Natural killer cell (primary cell): ENCODE data around the gene SLC35F3. TPM values are rescaled to one million over a fixed set of nuclear protein-coding genes. Genes with fewer than 3 reads are reported as not detected.
"Not testable (repeated sequence)": the region's sequence is repeated elsewhere in the genome, so short reads cannot be mapped to it uniquely, and the experiment has no call there.

Experiments used
- ATAC-seq, 3 donors: fragments of 150-1000 bp in 2 of 3; fragments of 200-7000 bp in 1 of 3; cut with Tn5 transposase; 1 replicate in 1 of 3; 2 replicates in 2 of 3; pipeline ENCODE4 v1.10.0; 2021; ENCODE audit warnings: mild to moderate bottlenecking in 2 of 3, moderate library complexity in 2 of 3
- DNase-seq, 2 donors: peaks; one replicate each; pipeline versions ENCODE4 v3.0.0 to v3.0.0-alpha.2; 2013 to 2021; ENCODE audit warnings: mixed read lengths in 1 of 2
- H3K27ac ChIP-seq: one replicate; pipeline ENCODE4 v1.5.1; 2013; ENCODE audit warnings: mild to moderate bottlenecking, low read length
- H3K27me3 ChIP-seq: one replicate; pipeline ENCODE4 v1.6.1; 2013; ENCODE audit warnings: low read length; ENCODE audit not compliant: control insufficient read depth, insufficient read depth
- H3K36me3 ChIP-seq: one replicate; pipeline ENCODE4 v1.6.1; 2013; ENCODE audit warnings: low read length; ENCODE audit not compliant: control insufficient read depth, insufficient read depth
- H3K4me1 ChIP-seq: one replicate; pipeline ENCODE4 v1.6.1; 2013; ENCODE audit warnings: low read length; ENCODE audit not compliant: control insufficient read depth, insufficient read depth
- H3K4me3 ChIP-seq: one replicate; pipeline ENCODE4 v1.5.1; 2013; ENCODE audit warnings: low read length
- H3K9me3 ChIP-seq: one replicate; pipeline ENCODE4 v1.6.1; 2013; ENCODE audit warnings: low read length; ENCODE audit not compliant: control insufficient read depth, insufficient read depth
- H3K27ac Mint-ChIP-seq, 2 donors: one replicate each; pipeline ENCODE4 v1.8.0; 2022; ENCODE audit warnings: mild to moderate bottlenecking in 2 of 2, mixed read lengths in 2 of 2, moderate library complexity in 1 of 2
- H3K27me3 Mint-ChIP-seq, 2 donors: one replicate each; pipeline ENCODE4 v1.8.0; 2022; ENCODE audit warnings: low read depth in 2 of 2, mixed read lengths in 2 of 2
- H3K36me3 Mint-ChIP-seq: one replicate; pipeline ENCODE4 v1.8.0; 2022; ENCODE audit warnings: mixed read lengths
- H3K4me1 Mint-ChIP-seq, 2 donors: one replicate each; pipeline ENCODE4 v1.8.0; 2022; ENCODE audit warnings: mixed read lengths in 2 of 2
- H3K4me3 Mint-ChIP-seq: one replicate; pipeline ENCODE4 v1.8.0; 2022; ENCODE audit warnings: mild to moderate bottlenecking, moderate library complexity, mixed read lengths
- H3K9me3 Mint-ChIP-seq, 2 donors: one replicate each; pipeline ENCODE4 v1.8.0; 2022; ENCODE audit warnings: mixed read lengths in 2 of 2
- CTCF ChIP-seq: fragments of 200-600 bp; IDR thresholded peaks from one replicate; pipeline ENCODE4 v1.8.0; 2022; ENCODE audit warnings: antibody characterized with exemption
- WGBS: methylation state at CpG from one replicate; pipeline ENCODE4 v1.1.7; 2013; ENCODE audit warnings: missing lambda C conversion rate; ENCODE audit not compliant: insufficient coverage; 5-methylcytosine and 5-hydroxymethylcytosine counted together
- intact Hi-C: fragments of 100-400 bp; cut with micrococcal nuclease; formaldehyde crosslinking; loops from one replicate; pipeline ENCODE4 v1.14.2; 2022
- total RNA-seq, 4 donors: library from RNA; stranded (reverse); fragments of 120-200 nt in 1 of 4; gene quantifications; one replicate each; pipeline versions ENCODE4 v1.2.3 to v1.2.4, GENCODE V29; 2013 to 2022

SLC35F3 gene
- total RNA-seq, 3 donors from 2014 or later (not counting 1 experiment from before 2014, with no cell fraction given), result not detected

DNA sequence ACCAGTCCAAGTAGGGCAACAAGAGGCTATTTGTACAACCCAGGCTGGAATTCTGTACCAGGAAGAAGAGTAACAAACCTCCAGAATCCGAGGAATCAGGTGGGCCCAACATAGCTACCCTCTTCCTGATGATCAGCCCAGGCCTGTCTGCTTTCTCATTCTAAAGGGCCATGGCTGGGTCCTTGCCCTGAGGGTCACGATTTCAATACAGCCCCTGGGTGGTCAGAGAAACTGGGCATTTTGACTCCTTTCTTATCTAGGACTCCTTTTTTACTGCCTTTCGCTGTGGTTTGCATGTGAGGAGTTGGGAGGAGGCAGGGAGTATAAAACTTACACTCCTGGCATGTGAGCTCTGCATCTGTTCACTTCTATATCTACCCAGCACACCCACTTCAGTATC, 303.9 kb downstream of the SLC35F3 start:
- ATAC-seq (no peak), DNase-seq (no peak)
- Histone ChIP-seq H3K4me3 (no peak overlapping the region), H3K27ac (no peak overlapping the region), H3K27me3 (no peaks in the 10 kb centered on the region), H3K9me3 (no peaks in the 10 kb centered on the region), H3K4me1 (peaks cover 5% of the 10 kb centered on the region), H3K36me3 (no peaks in the 10 kb centered on the region)
- H3K4me1 Mint-ChIP-seq, result peaks cover 0 to 4% of the 10 kb centered on the region in 2 donors
- H3K9me3 Mint-ChIP-seq, result no peaks in the 10 kb centered on the region
- H3K27ac Mint-ChIP-seq, result no peak overlapping the region
- intact Hi-C loops, result no loop called here
- H3K27me3 Mint-ChIP-seq, result peaks cover 17 to 42% of the 10 kb centered on the region in 2 donors
- no peak overlapping the region for H3K4me3 Mint-ChIP-seq
- 35% methylated on average over 2 of the region's 3 CpGs for WGBS
- H3K36me3 Mint-ChIP-seq, result no peaks in the 10 kb centered on the region
- no peak for TF ChIP-seq CTCF

- DNase-seq, result no peak
- peaks cover 1% of the 10 kb centered on the region for H3K27me3 ChIP-seq
- no peaks in the 10 kb centered on the region for H3K36me3 ChIP-seq
- intact Hi-C loops, result no loop called here
- peaks cover 10% of the 10 kb centered on the region for H3K4me1 ChIP-seq
- ATAC-seq, result no peak
- no peak for TF ChIP-seq CTCF
- H3K4me3 Mint-ChIP-seq, result no peak overlapping the region
- no peak overlapping the region for H3K27ac ChIP-seq
- no peaks in the 10 kb centered on the region for H3K9me3 Mint-ChIP-seq
- no peaks in the 10 kb centered on the region for H3K36me3 Mint-ChIP-seq
- WGBS, result 88% methylated on average over 1 of the region's 1 CpG
- no peak overlapping the region for H3K4me3 ChIP-seq
- H3K27ac Mint-ChIP-seq, result no peak overlapping the region
- H3K4me1 Mint-ChIP-seq, result peaks cover 0 to 4% of the 10 kb centered on the region in 2 donors
- no peaks in the 10 kb centered on the region for H3K9me3 ChIP-seq
- peaks cover 19 to 43% of the 10 kb centered on the region in 2 donors for H3K27me3 Mint-ChIP-seq
Observed at GRCh38 chr1:234208791-234209190, 304.3 kb downstream of the SLC35F3 start.

DNA sequence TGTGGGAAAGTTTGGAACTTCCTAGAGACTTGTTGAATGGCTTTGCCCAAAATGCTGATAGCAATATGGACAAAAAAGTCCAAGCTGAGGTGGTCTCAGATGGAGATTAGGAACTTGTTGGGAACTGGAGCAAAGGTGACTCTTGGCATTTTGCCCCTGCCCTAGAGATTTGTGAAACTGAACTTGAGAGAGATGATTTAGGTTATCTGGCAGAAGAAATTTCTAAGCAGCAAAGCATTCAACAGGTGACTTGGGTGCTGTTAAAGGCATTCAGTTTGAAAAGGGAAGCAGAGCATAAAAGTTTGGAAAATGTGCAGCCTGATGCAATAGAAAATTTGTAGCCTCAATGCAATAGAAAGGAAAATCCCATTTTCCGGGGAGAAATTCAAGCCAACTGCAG, 306.0 kb downstream of the SLC35F3 start:
- not testable (repeated sequence) for H3K27ac Mint-ChIP-seq

GRCh38 chr1:234211855-234212254, 307.4 kb downstream of the SLC35F3 start:
- H3K36me3 ChIP-seq, DNase-seq, ATAC-seq, H3K27ac ChIP-seq, H3K4me1 Mint-ChIP-seq, intact Hi-C loops, H3K9me3 ChIP-seq, H3K4me3 ChIP-seq, H3K36me3 Mint-ChIP-seq, H3K27ac Mint-ChIP-seq, H3K4me3 Mint-ChIP-seq, H3K9me3 Mint-ChIP-seq: not testable (repeated sequence)
- peaks cover 31 to 33% of the 10 kb centered on the region in 2 donors for H3K27me3 Mint-ChIP-seq
- H3K4me1 ChIP-seq, result peaks cover 21% of the 10 kb centered on the region
- WGBS, result 77% methylated on average over 2 of the region's 2 CpGs
- H3K27me3 ChIP-seq, result peaks cover 22% of the 10 kb centered on the region

More for the DNA sequence above, 306.0 kb downstream of the SLC35F3 start:
- intact Hi-C loops, H3K36me3 ChIP-seq, H3K27ac ChIP-seq, H3K4me3 ChIP-seq, H3K36me3 Mint-ChIP-seq, H3K4me1 Mint-ChIP-seq, H3K4me3 Mint-ChIP-seq, DNase-seq, ATAC-seq, H3K9me3 Mint-ChIP-seq, H3K9me3 ChIP-seq: not testable (repeated sequence)
- peaks cover 13% of the 10 kb centered on the region for H3K27me3 ChIP-seq
- 94% methylated on average over 1 of the region's 1 CpG for WGBS
- H3K27me3 Mint-ChIP-seq, result peaks cover 22 to 34% of the 10 kb centered on the region in 2 donors
- H3K4me1 ChIP-seq, result peaks cover 21% of the 10 kb centered on the region
